ENCODE data around the gene C3orf52.

- TF ChIP-seq, protein P1, sequence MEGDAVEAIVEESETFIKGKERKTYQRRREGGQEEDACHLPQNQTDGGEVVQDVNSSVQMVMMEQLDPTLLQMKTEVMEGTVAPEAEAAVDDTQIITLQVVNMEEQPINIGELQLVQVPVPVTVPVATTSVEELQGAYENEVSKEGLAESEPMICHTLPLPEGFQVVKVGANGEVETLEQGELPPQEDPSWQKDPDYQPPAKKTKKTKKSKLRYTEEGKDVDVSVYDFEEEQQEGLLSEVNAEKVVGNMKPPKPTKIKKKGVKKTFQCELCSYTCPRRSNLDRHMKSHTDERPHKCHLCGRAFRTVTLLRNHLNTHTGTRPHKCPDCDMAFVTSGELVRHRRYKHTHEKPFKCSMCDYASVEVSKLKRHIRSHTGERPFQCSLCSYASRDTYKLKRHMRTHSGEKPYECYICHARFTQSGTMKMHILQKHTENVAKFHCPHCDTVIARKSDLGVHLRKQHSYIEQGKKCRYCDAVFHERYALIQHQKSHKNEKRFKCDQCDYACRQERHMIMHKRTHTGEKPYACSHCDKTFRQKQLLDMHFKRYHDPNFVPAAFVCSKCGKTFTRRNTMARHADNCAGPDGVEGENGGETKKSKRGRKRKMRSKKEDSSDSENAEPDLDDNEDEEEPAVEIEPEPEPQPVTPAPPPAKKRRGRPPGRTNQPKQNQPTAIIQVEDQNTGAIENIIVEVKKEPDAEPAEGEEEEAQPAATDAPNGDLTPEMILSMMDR (IDR thresholded peaks at IDR 0.05; ENCODE audit: insufficient read depth, low read length) = no peak
- TF ChIP-seq GABPA (IDR thresholded peaks at IDR 0.05; ENCODE audit: low read depth) (no peak), POLR2AphosphoS5 (IDR thresholded peaks at IDR 0.05; ENCODE audit: low read depth) (no peak), REST (IDR thresholded peaks at IDR 0.05; ENCODE audit: insufficient replicate concordance, low read depth) (no peak)
These were observed 55.1 kb downstream of the C3orf52 start for GRCh38 chr3:112141293-112141692.
